ENCODE results near the gene C1orf167.

Gene C1orf167

GRCh38 chr1:11729155-11729497, 32.9 kb upstream of the C1orf167 start:
- Histone ChIP-seq H4K20me1 (ENCODE audit: insufficient read depth, low read length) (no peaks in the 10 kb centered on the region), H3K9me3 (ENCODE audit: low read length) (no peaks in the 10 kb centered on the region), H3F3A (ENCODE audit: insufficient read depth, low read length) (no peaks in the 10 kb centered on the region), H3K4me2 (ENCODE audit: low read length) (no peak overlapping the region), H3K27ac (ENCODE audit: low read depth, low read length, poor library complexity, severe bottlenecking) (no peak overlapping the region), H3K79me2 (ENCODE audit: insufficient read depth, low read length) (no peaks in the 10 kb centered on the region), H2AFZ (ENCODE audit: low read length) (no peak overlapping the region), H3K9ac (ENCODE audit: low read length) (no peak overlapping the region), H3K4me3 (ENCODE audit: low read depth, low read length, poor library complexity, severe bottlenecking) (no peak overlapping the region), H3K27me3 (ENCODE audit: insufficient read depth, low read length) (no peaks in the 10 kb centered on the region), H3K4me1 (ENCODE audit: insufficient read depth, low read length, severe bottlenecking) (peaks cover 25% of the 10 kb centered on the region), H3K9me2 (ENCODE audit: low read depth, low read length) (no peaks in the 10 kb centered on the region), H3K36me3 (ENCODE audit: insufficient read depth, low read length) (no peaks in the 10 kb centered on the region)
- no peak for TF ChIP-seq EZH2 (IDR thresholded peaks at IDR 0.05; ENCODE audit: borderline replicate concordance, low read length)

- no peaks in the 10 kb centered on the region for H3F3A ChIP-seq (ENCODE audit: insufficient read depth, low read length)
- no peak overlapping the region for H2AFZ ChIP-seq (ENCODE audit: low read length)
- no peaks in the 10 kb centered on the region for H3K9me3 ChIP-seq (ENCODE audit: low read length)
- no peaks in the 10 kb centered on the region for H3K36me3 ChIP-seq (ENCODE audit: insufficient read depth, low read length)
- H3K27me3 ChIP-seq (ENCODE audit: insufficient read depth, low read length): no peaks in the 10 kb centered on the region
- TF ChIP-seq CTCF (IDR thresholded peaks at IDR 0.05; ENCODE audit: low read length) (no peak), EZH2 (IDR thresholded peaks at IDR 0.05; ENCODE audit: borderline replicate concordance, low read length) (no peak)
- peaks cover 25% of the 10 kb centered on the region for H3K4me1 ChIP-seq (ENCODE audit: insufficient read depth, low read length, severe bottlenecking)
- H4K20me1 ChIP-seq (ENCODE audit: insufficient read depth, low read length): no peaks in the 10 kb centered on the region
- no peaks in the 10 kb centered on the region for H3K9me2 ChIP-seq (ENCODE audit: low read depth, low read length)
- peak overlapping the region; percentile 33 for H3K4me3 ChIP-seq (ENCODE audit: low read depth, low read length, poor library complexity, severe bottlenecking)
- no peak overlapping the region for H3K9ac ChIP-seq (ENCODE audit: low read length)
- H3K79me2 ChIP-seq (ENCODE audit: insufficient read depth, low read length): no peaks in the 10 kb centered on the region
- H3K27ac ChIP-seq (ENCODE audit: low read depth, low read length, poor library complexity, severe bottlenecking): no peak overlapping the region
- peak overlapping the region; percentile 60; the same call in 1 of the 2 replicates for H3K4me2 ChIP-seq (ENCODE audit: low read length)
Measured at GRCh38 chr1:11729498-11730428, 32.2 kb upstream of the C1orf167 start.

- Histone ChIP-seq H3K36me3 (ENCODE audit: insufficient read depth, low read length) (no peaks in the 10 kb centered on the region), H3K9ac (ENCODE audit: low read length) (peak overlapping the region; percentile 55; the same call in 1 of the 2 replicates), H3K4me2 (ENCODE audit: low read length) (peak overlapping the region; percentile 60), H3K4me1 (ENCODE audit: insufficient read depth, low read length, severe bottlenecking) (peaks cover 26% of the 10 kb centered on the region), H4K20me1 (ENCODE audit: insufficient read depth, low read length) (no peaks in the 10 kb centered on the region), H3K4me3 (ENCODE audit: low read depth, low read length, poor library complexity, severe bottlenecking) (peak overlapping the region; percentile 33), H3K79me2 (ENCODE audit: insufficient read depth, low read length) (no peaks in the 10 kb centered on the region), H3K27me3 (ENCODE audit: insufficient read depth, low read length) (no peaks in the 10 kb centered on the region), H3K9me2 (ENCODE audit: low read depth, low read length) (no peaks in the 10 kb centered on the region), H3K27ac (ENCODE audit: low read depth, low read length, poor library complexity, severe bottlenecking) (peak overlapping the region; percentile 57), H2AFZ (ENCODE audit: low read length) (peak overlapping the region; percentile 85), H3F3A (ENCODE audit: insufficient read depth, low read length) (no peaks in the 10 kb centered on the region), H3K9me3 (ENCODE audit: low read length) (no peaks in the 10 kb centered on the region)
- no peak for TF ChIP-seq CTCF (IDR thresholded peaks at IDR 0.05; ENCODE audit: low read length)
- no peak for TF ChIP-seq EZH2 (IDR thresholded peaks at IDR 0.05; ENCODE audit: borderline replicate concordance, low read length)
Measured at GRCh38 chr1:11730429-11730891, 31.5 kb upstream of the C1orf167 start.
